ENCODE data around the gene NME3.

The NME3 gene

DNA sequence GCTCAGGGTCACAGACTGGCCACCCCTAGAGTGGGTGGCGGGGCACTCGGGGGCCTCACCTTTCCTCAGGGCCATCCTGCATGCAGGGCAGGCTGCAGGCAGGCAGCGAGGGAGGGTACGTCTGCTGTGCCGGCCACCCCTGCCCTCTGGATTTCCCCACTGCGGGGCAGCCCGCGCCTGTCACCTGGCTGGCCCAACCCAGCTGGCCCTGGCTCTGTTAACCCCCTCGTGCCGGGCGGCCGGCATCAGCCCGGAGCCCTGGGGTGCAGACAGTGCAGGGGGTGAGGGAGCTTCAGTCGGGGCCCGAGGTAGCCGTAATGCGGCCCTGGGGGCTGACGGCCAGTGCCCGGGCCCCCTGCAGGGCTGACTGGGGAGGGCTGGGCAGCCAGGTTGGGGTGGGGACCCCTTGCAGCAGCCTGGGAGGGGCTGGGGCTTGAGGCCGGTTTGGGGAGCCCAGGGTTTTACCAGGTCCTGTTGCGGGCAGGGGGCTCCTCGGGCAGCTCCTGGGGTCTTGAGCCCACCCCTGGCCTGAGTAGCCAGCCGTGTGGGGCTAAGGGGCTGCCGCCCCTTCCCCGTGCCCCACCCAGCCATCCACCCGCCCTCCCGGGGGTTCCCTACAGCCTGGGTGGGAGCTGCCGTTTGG lies 22.4 kb upstream of the NME3 start, which contains the start of gene IGFALS:
Gene IGFALS, minus strand, starts transcription at position 128 of the 643 bp plus-strand sequence. Its CDS starts 53 bp downstream, at position 75.
- no peak for DNase-seq (ENCODE audit: low spot score)

DNA sequence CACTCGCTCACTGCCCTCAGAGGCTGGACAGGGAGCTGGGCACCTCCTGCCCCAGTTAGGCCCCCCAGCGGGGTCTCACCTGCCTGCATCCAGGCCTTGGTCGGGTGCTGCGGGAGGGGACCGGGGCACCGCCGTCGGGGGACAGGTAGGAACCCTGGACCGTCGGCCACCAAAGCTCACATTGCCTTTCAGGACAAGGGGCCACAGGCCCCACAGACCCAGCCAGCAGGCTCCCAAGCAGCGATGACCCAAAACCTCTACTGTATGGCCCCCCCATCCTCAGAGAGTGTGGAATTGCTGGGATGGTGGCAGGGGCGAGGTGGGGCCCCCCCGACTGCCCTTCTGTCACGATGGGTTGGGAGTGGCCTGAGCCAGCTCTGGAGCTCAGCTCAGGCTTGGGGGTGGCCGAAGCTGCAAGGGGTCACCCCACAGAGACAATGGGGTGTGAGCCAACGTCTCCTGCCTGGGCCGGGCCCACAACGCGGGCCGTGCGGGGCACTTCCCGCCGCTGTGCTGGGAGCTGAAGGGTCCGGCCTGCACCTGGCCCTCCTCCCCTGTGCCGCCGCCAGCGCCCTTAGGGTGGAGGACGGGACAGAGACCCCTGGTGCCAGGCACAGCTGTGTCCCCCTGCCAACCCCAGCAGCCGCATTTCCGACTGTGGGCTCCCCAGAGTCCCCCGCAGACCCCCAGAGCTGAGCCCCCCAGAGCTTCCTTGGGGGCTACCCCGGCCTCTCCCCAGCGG lies 21.7 kb upstream of the NME3 start:
- no peak for DNase-seq (ENCODE audit: low spot score)

DNA sequence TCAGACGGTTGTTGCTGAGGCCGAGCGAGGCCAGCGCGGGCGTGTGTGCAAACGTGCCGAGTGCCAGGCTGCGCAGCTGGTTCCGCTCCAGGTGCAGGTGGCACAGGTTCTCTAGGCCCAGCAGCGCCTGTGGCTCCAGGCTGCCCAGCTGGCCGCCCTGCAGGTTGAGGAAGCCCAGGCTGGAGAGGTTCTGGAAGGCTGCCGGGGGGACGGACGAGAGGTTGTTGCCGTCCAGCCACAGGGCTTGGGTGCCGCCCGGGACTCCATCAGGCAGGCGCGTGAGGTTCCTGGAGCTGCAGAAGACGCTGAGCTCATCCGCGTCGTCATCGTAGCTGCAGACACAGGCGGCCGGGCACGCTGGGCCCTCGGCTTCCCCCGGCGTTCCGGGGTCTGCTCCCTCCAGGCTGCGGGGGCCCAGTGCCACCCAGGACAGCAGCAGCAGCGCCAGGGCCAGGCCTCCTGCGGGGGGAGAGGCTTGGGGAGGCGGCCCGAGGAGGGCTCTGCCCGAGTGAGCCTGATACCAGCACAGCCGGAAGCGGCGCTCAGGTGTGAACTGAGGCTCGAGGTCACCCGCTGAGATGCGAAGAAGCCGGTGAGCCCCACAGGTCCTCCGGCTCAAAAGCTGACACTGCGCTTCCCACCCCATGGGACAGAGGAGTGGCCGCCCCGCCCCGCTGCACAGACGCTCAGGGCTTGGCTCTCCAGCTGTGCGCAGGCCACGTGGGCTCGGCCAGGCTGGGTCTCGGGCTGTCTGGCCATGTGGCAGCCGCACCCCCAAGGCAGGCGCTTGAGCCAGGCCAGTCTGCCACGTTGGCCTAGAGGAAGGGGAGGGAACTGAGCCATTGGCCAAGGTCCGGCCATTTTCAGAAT lies 20.8 kb upstream of the NME3 start:
- DNase-seq (ENCODE audit: low spot score): no peak

DNA sequence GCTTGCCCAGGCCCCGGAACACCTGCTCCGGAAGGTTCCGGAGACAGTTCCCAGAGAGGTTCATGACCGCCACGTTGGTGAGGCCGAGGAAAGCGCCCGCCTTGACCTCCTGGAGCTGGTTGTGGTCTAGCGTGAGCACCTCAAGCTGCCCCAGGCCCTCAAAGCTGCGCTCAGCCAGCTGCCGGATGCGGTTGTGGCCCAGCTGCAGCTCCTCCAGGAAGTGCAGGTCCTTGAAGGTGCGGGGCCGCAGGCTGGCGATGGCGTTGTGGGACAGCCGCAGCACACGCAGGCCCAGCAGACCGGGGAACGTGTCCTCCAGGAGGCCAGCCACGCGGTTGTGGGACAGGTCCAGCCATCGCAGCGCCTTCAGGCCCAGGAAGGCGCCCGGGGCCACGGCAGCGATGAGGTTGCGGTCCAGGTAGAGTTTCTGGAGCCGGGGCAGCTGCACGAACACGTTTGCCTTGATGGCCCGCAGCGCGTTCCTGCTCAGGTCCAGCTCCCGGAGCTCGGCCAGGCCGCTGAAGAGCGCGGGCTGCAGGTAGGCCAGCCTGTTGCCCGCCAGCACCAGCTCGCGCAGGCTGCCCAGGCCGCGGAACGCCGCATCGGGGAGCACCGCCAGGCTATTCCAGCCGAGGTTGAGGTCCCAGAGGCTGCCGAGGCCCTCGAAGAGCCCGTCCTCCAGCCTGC lies 20.1 kb upstream of the NME3 start:
- no peak for DNase-seq (ENCODE audit: low spot score)

DNA sequence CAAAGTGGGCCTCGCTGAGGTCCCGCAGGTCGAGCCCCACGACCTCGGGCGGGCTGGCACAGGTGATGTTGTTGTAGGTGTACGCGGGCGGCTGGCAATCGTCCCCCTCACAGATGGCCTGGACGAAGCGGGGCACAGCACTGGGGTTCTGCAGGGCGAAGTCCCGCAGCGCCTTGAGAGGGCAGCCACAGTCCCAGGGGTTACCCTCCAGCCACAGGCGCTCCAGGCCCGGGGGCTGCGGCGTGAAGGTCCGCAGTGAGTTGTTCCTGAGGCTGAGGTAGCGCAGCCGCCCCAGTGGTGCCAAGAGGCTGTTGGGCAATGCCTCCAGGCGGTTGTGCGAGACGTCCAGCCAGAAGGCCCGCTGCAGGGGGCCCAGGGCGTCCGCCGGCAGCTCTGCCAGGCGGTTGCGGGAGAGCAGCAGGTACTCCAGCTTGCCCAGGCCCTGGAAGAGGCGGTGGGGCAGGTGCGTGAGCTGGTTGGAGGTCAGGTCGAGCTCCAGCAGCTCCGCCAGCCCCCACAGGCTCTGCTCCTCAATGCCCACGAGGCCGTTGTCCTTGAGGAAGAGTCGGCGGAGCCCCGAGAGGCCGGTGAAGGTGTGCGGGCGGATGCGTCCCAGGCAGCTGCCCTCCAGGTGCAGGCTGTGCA lies 19.4 kb upstream of the NME3 start:
- no peak for DNase-seq (ENCODE audit: low spot score)

DNA sequence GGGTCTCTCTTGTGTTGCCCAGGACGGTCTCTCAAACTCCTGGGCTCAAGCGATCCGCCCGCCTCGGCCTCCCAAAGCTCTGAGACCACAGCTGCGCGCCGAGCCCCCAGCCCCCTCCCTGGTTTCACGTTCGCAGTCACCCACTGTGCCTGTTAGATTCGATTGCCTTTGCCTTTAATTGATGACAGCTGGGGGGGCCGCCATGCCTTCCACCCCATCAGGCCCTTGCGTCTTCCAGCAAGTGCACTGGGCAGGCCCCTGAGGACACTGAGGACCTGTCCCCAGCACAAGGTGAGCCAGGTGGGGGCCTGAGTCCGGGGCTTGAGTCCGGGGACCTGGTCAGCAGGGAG lies 18.9 kb upstream of the NME3 start:
- DNase-seq (ENCODE audit: low spot score): no peak

DNA sequence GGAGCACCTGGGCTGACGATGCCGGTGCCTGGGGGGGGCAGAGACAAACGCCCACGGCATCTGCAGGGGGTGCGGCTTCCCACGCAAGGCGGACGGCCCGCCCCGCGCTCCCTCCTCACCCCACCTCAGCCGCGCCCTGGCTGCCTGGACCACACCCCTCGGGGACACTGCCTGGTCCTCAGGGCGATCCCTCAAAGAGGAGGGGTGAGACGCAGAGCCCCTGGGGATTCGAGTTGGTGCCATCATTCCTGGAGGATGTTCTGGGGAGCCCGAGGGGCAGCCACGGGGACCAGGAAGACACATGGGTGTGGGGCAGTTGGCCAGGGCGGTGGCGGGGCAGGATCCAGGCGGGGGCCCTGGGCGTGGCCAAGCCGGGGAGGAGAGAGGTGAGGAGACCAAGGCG lies 18.3 kb upstream of the NME3 start:
- DNase-seq (ENCODE audit: low spot score): no peak

DNA sequence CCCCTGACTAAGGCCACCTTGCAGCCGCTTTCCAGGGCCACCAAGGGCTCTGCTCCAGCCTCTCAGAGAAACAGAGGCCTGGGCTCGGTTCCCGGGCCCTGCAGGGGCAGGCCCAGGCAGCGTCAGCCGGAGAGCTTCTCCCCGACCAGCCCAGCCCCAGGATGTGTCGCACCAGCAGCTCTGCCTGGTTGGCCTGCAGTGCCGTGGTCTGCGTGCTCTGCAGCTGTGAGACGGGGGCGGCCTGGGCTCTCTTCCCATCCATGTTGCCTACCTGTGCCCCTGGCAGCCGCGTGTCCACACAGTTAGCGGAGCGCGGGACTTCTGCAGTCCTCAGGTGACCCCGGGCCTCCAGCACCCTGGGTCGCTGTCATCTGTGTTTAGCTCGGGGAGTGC lies 17.4 kb upstream of the NME3 start:
- no peak for DNase-seq (ENCODE audit: low spot score)

DNA sequence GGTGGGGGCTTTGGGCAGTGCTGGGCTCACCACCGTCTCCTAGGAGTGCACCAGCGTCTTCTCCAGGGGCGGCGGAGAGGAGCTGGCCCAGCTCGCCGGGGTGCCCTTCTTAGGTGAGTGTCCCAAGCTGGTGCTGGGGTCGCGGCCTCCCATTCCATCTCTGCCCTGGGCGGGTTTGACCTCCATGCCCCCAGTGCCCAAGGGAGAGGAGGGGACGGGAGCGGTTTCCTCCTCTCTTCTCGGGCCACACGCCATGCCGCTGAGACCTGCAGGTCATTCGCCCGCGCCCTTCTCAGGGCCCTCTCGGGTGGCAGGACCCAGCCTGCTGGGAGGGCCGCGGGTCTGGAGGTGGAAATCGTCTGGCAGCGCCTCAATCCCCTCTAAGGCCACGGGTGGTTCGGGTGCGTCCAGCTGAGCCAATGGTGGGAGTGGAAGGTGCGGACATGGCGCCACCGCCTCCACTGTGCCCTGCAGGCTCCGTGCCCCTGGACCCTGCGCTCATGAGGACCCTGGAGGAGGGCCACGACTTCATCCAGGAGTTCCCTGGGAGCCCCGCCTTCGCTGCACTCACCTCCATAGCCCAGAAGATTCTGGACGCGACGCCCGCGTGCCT lies 16.9 kb upstream of the NME3 start:
- no peak for DNase-seq (ENCODE audit: low spot score)

DNA sequence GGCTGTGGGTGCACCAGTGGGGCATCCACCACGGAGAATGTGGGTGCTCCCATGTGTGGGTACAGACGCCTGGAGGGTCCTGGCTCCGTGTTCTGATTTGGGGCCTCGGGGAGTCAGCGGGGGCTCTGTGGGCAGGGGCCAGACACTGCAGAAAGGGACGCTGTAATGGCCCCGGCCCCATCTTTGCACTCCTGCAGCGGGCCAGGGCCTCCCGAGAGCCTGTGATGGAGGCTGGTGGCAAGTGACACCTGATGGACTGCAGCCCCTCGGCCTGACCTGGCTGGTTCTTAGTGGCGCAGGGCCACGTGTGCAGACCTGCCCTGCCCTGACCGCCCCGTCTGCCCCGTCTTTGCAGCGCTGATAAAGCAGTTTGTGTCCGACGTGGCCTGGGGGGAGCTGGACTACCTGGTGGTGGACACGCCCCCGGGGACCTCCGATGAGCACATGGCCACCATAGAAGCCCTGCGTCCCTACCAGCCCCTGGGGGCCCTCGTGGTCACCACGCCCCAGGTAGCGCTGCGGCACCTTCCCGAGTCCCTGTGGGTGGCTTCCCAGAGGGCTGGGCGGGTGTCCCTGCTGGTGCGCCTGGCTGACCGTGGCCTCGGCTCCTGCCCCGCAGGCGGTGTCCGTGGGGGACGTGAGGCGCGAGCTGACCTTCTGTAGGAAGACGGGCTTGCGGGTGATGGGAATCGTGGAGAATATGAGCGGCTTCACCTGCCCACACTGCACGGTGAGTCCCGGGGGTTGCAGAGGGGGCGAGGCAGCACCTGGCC lies 16.2 kb upstream of the NME3 start:
- no peak for DNase-seq (ENCODE audit: low spot score)

DNA sequence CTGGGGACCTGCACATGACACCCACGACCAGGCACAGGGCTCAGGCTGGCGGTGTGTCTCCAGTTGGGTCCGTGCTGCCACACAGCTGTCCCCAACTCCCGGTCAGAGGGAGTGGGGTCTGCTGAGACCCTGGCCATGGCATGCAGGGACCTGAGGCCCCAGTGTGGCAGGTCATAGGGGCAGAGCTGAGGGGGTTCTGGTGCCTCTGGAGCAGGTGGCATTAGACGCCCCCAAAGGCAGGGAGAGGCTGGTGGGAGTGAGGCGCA lies 15.6 kb upstream of the NME3 start:
- DNase-seq (ENCODE audit: low spot score): no peak

DNA sequence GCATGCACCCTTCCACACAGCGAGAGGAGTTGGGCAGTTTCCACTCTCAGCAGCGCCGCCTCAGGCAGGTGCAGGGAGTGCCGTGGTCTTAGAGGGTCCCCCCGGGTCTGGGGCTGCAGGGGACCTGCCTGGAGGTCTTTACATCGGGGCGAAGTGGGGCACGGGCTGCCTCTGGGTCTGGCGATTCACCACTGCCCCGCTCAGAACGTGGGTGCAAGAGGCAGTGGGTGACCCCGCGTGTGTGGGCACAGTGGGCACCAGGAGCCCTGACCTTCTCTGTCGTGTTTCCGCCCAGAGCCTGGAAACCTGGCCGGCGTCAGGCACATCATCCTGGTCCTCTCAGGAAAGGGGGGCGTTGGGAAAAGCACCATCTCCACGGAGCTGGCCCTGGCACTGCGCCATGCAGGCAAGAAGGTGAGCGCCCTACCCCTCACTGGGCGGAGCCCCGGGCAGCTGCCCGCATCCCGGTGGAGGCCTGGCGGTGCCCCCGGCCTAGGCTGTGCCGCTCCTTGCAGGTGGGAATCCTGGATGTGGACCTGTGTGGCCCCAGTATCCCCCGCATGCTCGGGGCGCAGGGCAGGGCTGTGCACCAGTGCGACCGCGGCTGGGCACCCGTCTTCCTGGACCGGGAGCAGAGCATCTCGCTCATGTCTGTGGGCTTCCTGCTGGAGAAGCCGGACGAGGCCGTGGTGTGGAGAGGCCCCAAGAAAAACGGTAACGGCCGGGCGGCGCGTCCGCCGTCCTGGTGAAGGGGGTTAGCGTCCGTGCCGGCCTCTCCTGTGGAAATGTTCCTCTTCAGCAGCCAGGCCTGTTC lies 15.1 kb upstream of the NME3 start:
- no peak for DNase-seq (ENCODE audit: low spot score)

DNA sequence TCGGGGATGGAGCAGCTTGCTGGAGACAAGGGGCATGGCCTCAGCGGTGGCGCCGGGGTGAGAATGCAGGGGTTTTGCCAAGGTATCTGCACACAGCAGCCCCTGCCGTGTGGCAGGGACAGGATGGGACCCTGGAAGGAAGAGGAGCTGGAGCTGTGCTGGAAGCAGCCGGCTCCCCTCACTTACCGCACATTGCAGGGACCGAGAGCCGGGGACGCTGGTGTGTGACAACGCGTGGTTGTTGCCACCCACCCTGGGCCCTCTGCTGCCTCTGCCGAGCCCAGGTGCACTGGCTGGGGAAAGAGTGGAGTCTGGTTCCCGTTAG lies 14.5 kb upstream of the NME3 start:
- DNase-seq (ENCODE audit: low spot score): no peak

DNA sequence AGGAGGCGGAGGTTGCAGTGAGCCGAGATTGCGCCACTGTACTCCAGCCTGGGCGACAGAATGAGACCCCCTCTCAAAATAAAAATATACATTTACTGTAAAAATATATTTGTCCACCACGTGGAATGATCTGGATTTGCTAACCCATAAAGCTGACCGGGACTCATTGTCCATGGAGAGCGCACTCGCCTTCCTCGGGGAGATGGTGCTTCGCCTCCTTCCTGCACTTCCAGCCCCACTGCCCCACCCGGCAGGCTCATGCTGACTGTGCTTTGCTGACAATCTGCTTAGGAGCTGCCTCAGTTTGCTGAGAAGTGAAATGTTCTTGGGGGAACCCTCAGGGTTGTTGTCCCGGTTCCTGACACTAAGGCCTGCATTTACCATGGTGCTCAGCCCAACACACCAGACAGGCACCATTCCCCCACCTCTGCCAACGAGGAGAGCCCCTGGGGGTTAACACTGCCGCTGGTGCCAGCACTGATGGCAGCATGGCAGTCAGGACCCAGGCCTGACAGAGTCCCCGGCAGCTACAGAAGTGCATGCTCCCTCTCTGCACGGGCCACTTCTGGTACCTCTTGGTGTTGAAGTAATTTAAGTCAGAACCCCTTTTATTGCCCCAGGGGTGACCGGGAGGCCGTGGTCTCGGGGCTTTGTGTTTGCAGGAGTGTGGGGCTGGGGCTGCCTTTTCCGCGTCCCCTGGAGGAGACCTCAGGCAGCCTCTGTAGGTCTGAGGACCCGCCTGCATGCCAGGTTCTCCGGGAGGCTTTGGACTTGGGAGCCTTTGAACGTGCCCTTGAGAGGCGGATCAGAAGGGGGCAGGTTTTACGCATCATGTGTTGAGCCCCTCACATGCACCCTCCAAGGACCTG lies 13.9 kb upstream of the NME3 start:
- no peak for DNase-seq (ENCODE audit: low spot score)

DNA sequence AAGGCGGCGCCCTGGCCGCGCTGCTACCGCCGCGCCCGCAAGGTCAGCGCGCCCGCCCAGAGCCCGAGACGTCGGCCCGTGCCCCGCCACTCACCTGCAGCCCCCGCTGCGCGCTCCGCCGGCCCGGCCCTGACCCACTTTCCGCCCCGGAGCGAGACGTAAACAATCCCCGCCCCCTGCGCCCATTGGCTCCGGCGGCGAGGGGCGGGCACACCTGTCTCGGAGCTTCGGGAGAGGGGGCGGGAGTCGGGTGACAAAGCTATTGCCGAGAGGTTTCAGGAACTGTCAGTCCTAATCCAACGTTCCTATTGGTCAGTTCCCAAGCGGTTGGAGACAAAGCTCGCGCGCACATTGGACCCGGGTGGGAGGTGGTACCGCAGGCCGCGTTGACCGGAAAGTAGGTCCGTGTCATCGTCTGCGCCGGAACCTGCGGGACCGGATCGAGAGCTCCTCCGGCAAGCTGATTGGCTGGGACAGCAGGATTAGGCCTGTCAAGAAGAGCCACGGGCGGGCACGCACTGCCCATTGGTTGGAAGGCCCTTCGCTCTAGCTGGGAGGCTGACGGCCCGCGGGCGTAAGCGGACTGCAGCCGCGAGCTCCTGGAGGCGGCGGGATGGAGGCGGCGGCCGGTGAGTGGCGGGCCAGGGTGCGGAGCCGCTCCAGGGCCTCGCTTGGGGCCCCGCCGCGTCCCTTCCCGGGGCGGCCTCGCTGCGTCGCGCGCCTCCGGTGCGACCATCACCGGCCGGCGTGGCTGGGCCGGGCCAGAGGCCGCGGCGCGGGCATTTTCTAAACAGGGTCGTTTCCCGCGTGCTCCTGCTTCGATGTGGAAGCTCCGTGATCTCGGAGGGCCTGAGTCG lies 11.3 kb upstream of the NME3 start, which contains the start of the genes NUBP2 and SPSB3:
Gene NUBP2, plus strand, starts transcription at position 553 of the 857 bp plus-strand sequence. Its CDS starts 61 bp downstream, at position 614.
Gene SPSB3, minus strand, starts transcription at position 164 of the 857 bp plus-strand sequence. CDS start 1,088 bp downstream, outside the sequence.
- DNase-seq (ENCODE audit: low spot score): peak; percentile 99

DNA sequence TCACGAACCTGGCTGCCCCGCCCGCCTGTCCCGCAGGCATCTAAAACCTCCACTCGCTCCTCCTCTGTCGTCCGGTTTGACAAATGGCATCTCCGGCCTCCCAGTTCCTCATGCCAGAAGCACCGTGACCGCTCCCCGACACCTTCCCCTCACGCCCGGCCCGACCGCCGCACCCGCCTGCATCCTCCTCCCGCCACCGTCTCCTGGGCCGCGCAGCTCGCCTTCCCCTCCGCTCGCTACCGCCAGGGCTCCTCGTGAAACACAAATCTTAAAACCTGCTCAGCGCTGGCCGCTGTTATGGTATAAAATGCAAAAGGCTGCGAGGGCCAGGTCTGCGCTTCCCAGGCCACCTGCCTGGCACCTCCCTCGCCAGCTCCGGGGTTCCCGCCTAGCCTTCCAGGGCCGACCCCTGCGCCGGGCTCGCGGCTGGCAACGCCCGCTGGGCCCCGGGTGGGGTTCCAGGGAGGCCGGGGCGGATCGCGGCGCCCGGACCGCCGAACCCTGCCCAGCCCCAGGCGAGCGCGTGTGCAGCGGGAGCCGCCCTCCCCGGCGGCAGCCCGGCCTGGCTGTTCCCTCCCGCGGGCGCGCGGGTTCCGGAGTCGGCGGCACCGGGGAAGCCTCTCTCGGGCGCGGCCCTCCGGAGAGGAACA lies 10.5 kb upstream of the NME3 start:
- no peak for DNase-seq (ENCODE audit: low spot score)

DNA sequence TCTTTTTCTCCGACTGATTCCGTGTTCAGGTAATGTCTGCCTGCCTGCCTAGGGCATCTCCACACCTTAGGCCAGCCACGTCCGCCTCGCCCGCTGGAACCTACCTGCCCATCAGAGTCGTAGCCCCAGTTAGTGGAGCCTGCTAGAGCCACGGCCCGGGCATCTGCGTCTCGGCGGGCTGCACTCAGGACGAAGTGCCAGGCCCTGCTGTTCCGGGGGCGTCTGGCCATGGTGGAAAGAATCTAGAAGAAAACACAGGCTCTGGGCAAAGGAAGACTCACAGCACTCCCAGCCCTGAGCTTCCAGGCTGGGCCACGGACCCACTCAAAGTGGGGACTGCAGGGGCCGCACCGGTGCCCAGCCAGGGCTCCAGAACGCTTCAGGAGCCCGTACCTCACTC lies 9.9 kb upstream of the NME3 start:
- no peak for DNase-seq (ENCODE audit: low spot score)

Data from COLO829 (cell line).